Measurements from ENCODE around the gene ARID1B.

GRCh38 chr6:156872903-156873302, 95.7 kb downstream of the ARID1B start:
- TF ChIP-seq FEZF1 (tag by site-specific recombination; IDR thresholded peaks at IDR 0.05) (no peak), ZNF433 (tag by site-specific recombination; IDR thresholded peaks at IDR 0.05; ENCODE audit: low read depth) (no peak)
- TF ChIP-seq, protein P1, sequence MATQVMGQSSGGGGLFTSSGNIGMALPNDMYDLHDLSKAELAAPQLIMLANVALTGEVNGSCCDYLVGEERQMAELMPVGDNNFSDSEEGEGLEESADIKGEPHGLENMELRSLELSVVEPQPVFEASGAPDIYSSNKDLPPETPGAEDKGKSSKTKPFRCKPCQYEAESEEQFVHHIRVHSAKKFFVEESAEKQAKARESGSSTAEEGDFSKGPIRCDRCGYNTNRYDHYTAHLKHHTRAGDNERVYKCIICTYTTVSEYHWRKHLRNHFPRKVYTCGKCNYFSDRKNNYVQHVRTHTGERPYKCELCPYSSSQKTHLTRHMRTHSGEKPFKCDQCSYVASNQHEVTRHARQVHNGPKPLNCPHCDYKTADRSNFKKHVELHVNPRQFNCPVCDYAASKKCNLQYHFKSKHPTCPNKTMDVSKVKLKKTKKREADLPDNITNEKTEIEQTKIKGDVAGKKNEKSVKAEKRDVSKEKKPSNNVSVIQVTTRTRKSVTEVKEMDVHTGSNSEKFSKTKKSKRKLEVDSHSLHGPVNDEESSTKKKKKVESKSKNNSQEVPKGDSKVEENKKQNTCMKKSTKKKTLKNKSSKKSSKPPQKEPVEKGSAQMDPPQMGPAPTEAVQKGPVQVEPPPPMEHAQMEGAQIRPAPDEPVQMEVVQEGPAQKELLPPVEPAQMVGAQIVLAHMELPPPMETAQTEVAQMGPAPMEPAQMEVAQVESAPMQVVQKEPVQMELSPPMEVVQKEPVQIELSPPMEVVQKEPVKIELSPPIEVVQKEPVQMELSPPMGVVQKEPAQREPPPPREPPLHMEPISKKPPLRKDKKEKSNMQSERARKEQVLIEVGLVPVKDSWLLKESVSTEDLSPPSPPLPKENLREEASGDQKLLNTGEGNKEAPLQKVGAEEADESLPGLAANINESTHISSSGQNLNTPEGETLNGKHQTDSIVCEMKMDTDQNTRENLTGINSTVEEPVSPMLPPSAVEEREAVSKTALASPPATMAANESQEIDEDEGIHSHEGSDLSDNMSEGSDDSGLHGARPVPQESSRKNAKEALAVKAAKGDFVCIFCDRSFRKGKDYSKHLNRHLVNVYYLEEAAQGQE (tag by site-specific recombination; IDR thresholded peaks at IDR 0.05) = no peak

Measured in HEK293 (cell line).